SH-SY5Y (cell line): ENCODE data around the gene MYL11.

Experiments
- GATA2 ChIP-seq: IDR thresholded peaks from 2 replicates; pipeline ENCODE4 v1.6.1; 2011; ENCODE audit warnings: mild to moderate bottlenecking, low read depth, low read length
- GATA3 ChIP-seq: IDR thresholded peaks from 2 replicates; pipeline ENCODE4 v1.6.1; 2011; ENCODE audit warnings: low read depth, mild to moderate bottlenecking, low read length, moderate library complexity

The MYL11 gene

DNA sequence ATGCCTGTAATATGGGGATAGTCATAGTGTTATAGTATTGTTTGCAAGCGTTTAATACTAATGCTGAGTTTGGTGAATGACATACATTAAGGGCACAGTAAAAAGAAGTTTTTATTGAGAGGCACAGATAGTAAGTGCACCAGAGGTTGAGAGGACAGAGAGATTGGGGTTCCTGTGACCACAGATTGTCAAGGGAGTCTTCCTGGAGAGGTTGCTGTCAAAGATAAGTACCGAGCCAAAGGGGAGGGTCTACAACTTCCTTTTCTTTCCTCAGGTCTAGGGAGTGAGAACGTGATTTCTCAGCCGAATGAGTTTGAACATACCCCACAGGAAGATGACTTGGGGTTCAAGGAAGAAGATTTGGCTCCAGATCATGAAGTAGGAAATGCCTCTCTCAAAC, 22.5 kb downstream of the MYL11 start:
- no peak for TF ChIP-seq GATA3

DNA sequence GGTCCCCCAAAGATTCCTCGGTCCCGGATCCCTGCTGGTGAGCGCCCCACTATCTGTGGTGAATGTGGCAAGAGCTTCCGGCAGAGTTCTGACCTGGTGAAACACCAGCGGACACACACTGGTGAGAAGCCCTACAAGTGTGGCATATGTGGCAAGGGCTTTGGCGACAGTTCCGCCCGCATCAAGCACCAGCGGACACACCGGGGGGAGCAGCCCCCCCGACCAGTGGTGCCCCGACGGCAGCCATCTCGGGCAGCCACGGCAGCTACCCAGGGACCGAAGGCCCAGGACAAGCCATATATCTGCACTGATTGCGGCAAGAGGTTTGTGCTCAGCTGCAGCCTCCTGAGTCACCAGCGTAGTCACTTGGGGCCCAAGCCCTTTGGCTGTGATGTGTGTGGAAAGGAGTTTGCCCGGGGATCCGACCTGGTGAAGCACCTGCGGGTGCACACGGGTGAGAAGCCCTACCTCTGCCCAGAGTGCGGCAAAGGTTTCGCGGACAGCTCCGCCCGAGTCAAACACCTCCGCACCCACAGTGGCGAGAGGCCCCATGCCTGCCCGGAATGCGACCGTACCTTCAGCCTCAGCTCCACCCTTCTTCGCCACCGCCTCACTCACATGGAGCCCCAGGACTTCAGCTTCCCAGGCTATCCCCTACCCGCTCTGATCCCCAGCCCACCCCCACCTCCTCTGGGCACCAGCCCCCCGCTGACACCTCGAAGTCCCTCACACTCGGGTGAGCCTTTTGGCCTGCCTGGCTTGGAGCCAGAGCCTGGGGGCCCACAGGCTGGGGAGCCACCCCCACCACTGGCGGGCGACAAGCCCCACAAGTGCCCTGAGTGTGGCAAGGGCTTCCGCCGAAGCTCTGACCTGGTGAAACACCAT, 23.4 kb downstream of the MYL11 start:
- TF ChIP-seq GATA3 = no peak
- TF ChIP-seq GATA2 = no peak

DNA sequence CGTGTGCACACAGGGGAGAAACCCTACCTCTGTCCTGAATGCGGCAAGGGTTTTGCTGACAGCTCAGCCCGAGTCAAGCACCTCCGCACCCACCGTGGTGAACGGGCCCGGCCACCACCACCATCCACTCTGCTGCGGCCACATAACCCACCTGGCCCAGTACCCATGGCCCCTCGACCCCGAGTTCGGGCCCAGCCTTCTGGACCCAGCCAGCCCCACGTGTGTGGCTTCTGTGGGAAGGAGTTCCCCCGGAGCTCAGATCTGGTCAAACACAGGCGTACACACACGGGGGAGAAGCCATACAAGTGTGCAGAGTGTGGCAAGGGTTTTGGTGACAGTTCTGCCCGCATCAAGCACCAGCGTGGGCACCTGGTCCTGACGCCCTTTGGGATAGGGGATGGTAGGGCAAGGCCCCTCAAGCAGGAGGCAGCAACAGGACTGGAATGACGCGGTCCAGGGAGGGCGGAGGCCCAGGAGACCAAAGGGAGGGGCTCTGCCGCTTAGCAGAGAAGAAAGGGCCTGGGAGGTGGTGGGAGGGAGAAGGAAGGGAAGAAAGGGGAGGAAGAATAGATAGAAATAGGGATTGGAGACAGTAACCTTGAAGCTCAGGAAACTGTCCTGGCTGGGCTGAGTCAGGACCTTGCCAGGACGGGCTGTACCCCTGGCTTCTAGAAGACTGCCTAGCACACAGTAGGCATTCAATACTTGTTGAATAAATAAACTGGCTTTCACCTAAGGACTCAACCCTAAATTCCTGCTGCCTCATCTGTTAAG, 24.2 kb downstream of the MYL11 start:
- TF ChIP-seq GATA2 = no peak
- no peak for TF ChIP-seq GATA3

DNA sequence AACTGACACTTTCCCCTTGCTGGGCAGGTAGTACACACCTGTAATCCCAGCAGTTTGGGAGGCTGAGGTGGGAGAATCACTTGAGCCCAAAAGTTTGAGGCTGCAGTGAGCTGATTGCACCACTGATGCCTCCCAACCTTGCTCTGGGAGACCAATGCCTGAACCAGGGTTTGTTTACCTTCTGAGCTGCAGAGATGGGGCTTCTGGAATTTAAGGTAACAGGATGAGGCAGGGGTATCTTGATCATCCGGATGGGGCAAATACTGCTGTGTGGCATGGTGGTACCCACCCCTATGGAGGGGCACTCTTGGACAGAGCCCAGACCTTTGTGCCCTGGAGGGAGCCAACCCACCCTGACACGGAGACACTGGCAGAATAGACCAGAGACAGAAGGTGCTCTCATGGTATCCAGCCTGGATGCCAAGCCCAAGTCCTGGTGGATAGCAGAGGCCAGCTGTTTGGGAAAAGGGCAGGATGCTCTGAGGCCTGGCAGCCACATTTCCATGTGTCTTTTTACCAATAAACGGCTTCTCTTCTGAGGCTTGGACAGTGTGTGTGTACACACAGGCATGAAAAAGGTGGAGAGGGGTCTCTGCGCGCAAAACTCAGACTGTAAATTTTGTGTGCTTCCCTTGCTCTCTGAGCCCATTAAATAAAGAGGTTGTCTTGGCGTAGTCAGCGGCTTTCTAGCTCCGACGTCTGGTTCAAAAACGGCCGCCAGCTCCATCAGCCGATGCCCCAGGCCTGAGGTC, 25.0 kb downstream of the MYL11 start:
- TF ChIP-seq GATA3 (no peak), GATA2 (no peak)

DNA sequence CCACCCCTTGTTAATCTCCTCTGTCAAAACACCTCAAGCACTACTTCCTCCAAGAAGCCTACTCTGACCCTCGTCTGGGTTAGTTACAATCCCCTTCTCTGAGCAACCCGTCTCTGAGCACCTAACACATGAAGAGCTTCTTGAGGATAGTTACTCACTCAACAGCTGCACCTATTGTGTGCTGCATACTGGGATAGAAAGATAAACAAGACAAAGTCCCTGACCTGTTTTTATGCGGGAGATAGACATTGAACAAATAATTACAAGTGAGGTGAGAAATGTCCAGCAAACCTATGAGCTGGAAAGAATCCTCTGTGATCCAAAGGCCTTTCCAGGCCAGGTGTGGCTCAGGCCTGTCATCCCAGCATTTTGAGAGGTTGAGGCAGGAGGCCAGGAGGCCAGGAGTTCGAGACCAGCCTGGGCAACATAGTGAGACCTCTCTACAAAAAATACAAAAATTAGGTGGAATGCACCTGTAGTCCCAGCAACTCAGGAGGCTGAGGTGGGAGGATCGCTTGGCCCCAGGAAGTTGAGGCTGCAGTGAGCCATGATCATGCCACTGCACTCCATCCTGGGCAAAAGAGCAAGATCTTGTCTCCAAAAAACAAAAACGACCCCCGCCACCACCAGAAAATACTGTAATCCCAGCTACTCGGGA, 27.3 kb downstream of the MYL11 start:
- TF ChIP-seq GATA2 (no peak), GATA3 (no peak)

DNA sequence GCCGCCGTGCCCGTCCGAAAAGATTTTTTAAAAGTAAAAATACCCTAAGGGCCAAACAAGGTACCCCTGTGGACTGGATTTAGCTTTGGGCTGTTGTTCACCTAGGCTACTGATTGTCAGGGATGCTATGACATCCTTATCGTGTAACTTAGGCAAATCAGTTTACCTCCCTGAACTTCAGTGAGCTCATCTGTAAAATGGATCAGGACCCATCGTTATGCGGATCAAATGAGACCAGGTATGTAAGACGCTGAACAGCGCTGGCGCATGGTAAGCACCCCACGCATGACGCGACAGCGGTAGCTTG, 32.1 kb downstream of the MYL11 start:
- no peak for TF ChIP-seq GATA3
- TF ChIP-seq GATA2 = no peak

DNA sequence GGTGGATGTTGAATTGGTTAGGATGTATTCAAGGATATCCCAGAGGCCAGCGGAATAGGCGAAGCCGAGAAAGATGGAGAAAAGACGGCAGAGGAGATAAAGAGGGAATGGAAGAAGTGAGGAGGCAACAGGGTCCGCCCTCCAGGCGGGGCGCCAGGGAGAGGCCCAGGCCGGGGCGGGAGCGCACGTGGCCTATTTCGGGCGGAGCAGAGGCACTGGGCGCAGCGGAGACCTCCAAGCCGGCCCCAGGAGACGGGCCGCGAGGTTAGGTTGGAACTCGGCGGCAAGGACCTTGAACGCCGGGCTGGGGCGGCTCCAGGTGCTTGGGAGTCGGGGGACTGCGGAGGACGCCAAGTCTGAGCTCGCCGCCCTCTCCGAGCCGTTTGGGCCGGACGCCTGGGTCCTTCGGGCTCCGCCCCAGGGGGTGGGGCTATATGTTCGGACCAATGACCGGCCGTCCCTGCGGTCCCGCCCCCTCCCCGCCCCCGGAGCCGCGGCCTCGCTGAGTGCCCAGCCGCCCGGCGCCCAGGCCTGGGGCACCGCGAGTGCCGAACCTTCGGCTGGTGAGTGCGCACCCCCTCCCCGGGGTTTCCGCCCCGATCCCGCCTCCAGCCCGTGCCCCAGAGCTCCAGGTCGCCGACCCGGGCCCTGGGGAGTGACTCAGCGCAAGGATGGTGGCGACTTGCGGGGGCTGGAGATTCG, 32.7 kb downstream of the MYL11 start, which contains the start of gene ZNF771:
Gene ZNF771 (plus strand): TSS at position 505 of the 702 bp plus-strand sequence. CDS start 448 bp downstream, outside the sequence.
- TF ChIP-seq GATA3 (no peak), GATA2 (peak; percentile 43; the same call in 1 of the 2 replicates)

DNA sequence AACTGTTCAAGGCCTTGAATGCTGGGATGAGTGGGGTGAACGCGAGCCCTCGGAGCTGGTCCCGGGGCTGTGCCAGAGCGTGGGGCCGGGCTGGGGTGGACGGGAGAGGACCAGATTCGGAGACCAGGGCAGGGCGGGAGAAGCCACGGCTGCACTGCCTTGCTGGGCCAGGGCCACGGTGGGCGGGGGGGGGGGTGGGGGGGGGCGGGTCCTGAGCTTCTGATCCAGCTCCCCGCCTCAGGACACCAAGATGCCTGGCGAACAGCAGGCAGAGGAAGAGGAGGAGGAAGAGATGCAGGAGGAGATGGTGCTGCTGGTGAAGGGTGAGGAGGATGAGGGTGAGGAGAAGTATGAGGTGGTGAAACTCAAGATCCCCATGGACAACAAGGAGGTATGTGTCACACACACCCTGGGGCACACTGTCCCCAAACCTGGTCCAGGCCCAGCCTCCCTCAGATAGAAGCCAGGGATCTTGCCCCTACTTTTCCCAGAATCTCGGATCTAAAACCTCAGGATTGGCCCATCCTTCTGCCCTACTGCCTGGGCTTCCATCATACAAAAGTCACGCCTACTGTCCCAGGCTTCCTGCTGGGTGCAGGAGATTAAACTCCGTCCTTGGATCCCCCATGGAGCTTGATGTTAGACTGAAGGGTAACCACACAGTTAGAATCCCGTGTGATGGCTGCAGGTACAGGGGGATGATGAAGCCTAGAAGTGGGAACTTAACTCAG, 33.4 kb downstream of the MYL11 start:
- TF ChIP-seq GATA3 (no peak), GATA2 (no peak)

DNA sequence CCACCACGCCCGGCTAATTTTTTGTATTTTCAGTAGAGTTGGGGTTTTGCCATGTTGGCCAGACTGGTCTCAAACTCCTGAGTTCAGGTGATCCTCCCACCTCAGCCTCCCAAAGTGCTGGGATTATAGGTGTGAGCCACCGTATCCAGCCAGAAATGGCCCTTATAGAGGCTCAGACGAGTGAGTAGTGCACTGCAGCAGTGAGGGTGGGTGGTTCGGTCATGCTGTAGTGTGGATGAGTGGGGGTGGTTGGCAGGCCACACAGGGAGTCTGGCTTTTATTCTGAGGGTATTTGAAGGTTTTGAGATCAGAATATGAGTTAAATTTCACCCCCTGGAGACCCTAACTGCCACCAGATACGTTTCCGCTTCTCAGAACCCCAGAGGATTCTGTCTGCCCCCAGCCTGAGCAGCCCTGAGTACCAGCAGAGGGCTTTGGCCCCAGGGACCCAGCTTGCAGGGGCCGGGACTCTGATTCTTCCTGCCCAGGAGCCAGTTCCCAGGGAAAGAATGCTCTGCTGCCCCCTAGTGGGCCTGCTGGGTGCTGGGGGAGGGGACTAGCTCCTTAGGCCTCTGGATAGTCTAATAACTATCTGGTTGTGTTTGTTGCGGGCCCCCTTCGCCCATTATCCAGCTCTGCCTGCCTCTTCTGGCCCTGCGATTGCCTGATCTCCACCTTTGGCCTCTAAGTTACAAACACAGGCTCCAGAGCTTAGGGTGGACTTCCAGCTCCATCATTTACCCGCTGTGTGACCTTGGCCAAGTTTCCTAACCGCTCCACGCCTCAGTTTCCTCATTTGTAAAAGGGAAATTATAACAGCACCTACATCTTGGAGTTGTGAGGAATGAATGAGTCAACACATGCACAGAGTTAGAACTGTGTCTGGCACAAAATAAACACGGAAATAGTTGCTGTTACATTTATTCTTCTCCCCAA, 34.8 kb downstream of the MYL11 start:
- TF ChIP-seq GATA3 (no peak), GATA2 (no peak)

DNA sequence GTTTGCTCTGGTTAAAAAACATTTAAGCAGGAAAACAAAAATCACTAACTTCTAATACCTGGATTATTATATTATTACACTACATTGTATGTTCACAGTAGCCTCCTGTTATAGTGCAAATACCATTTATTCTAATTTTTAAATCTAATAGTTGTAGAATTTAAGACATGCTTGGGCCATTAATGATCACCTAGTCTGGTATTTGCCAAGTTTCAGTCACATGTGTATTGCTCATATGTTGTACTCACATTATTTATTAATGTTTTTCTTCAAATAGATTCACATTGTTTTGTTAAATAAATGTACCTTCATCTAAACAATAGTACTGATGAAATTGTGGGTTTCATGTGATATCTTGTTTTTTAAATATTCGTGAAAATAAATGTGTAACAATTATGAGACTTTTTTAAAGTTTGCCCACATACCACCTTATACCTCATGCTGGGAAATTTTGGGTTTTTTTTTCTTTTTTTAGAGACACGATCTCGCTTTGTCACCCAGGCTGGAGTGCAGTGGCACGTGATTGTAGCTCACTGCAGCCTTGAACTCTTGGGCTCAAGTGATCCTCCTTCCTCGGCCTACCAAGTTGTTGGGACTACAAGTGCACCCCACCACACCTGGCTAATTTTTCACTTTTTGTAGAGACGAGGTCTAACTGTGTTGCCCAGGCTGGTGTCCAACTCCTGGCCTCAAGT, 38.7 kb downstream of the MYL11 start:
- TF ChIP-seq GATA3 (no peak), GATA2 (no peak)

DNA sequence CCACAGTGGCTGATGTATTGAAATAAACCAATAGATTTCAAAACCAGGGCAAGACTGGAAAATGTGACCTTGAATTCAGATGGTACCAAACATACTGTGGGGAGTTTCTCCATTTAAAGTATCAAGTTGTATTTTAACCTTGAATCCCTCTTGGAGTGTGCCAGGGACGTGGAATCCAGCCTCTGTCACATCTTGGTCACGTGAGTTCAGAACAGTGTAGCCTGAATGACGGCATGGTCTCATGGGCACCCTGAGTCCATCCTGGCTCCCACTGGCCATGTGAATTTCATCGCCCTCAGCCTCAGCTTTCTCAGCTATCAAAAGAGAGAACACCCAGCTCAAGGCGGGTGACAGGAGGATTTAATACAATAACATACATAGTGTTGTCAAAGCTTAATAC, 39.6 kb downstream of the MYL11 start:
- TF ChIP-seq GATA2 (no peak), GATA3 (no peak)
